Ovary (tissue), 3 donors: Measurements from ENCODE around the gene ARMC2.

Experiments
- EP300 ChIP-seq: sonication (generic); formaldehyde crosslinking; IDR thresholded peaks from one replicate; pipeline ENCODE4 v1.6.1; 2017; ENCODE audit warnings: antibody characterized with exemption
- POLR2A ChIP-seq: fragments of 450-650 bp; IDR thresholded peaks from one replicate; pipeline ENCODE4 v1.6.1; 2017; ENCODE audit warnings: antibody characterized with exemption, mild to moderate bottlenecking, moderate library complexity
- TF ChIP-seq, protein P1 (sequence below), 3 donors: fragments of 450-650 bp in 2 of 3; fragments of 200-600 bp in 1 of 3; IDR thresholded peaks; one replicate each; pipeline versions ENCODE4 v1.5.1 to v1.8.0; 2016 to 2022; ENCODE audit warnings: antibody characterized with exemption in 3 of 3, mild to moderate bottlenecking in 1 of 3
- donor health status: DM: no; HTN: no; CAD: no.

DNA sequence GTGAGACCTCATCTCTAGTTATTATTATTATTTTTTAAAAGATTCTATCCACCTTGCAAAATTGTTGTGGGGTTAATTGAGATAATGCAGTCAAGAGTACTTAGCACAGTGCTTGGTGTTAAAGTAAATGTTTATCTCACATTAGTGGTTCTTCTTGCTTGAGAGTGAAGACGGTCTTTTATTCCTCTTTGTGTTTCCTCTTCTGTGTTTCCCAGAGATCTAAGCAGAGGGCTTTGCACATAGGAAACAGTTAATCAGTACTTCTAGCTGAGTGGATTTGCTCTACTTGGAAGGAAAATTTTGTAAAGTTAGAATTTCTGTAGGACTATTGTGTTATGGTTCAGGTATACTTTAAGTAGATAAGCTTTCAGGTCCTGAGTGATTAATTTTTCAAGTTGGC lies 3.5 kb downstream of the ARMC2 start:
- TF ChIP-seq POLR2A (no peak), EP300 (no peak)
- TF ChIP-seq, protein P1, sequence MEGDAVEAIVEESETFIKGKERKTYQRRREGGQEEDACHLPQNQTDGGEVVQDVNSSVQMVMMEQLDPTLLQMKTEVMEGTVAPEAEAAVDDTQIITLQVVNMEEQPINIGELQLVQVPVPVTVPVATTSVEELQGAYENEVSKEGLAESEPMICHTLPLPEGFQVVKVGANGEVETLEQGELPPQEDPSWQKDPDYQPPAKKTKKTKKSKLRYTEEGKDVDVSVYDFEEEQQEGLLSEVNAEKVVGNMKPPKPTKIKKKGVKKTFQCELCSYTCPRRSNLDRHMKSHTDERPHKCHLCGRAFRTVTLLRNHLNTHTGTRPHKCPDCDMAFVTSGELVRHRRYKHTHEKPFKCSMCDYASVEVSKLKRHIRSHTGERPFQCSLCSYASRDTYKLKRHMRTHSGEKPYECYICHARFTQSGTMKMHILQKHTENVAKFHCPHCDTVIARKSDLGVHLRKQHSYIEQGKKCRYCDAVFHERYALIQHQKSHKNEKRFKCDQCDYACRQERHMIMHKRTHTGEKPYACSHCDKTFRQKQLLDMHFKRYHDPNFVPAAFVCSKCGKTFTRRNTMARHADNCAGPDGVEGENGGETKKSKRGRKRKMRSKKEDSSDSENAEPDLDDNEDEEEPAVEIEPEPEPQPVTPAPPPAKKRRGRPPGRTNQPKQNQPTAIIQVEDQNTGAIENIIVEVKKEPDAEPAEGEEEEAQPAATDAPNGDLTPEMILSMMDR (IDR thresholded peaks at IDR 0.05), result no peak
